Activated gamma-delta T cell treated with Interleukin-2 at 50 U/mL for 16 hours (primary cell): ENCODE data around the gene ALKBH3.

Experiments used
- DNase-seq: peaks from one replicate; pipeline ENCODE4 v3.0.0-alpha.2; 2020

ALKBH3 gene

GRCh38 chr11:43923406-43924111 lies 42.9 kb downstream of the ALKBH3 start:
- no peak for DNase-seq

DNA sequence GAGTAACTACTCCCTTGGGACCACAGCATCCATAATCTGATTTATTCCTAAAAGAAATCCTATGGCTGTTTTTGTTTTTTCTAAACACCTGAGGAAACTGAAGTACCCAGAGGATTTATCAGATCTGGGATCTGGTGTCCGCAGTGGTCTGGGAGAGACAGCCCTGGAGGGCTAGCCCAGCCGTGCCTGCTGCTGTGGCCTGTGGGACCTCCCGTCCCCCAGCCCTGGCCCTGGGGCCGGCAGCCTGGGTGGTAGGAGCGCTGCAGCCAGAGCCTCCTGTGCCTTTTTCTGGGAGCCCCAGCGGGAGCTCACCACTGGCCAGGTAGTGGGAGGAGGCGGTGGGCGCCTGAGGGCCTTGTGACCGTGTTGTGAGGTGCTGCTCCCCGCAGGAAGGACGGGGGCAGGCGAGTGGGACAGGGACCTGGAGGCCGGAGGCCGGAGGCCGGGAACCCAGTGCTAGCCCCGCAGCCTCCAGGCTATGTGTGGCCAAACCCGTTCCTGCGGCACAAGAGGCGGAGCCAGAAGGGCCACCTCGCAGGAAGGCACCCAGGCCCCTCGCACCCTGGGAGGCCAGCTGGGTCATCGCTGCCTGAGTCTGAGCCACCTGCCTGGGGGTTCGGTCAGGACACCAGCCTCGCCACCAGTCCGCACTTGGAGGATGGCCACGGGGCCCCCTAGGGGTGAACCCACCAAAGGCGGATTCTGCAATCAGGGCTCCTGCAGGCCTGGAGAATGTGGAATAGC lies 43.7 kb downstream of the ALKBH3 start:
- DNase-seq: no peak

- DNase-seq: no peak
These were observed 44.7 kb downstream of the ALKBH3 start for GRCh38 chr11:43925063-43925931.

DNA sequence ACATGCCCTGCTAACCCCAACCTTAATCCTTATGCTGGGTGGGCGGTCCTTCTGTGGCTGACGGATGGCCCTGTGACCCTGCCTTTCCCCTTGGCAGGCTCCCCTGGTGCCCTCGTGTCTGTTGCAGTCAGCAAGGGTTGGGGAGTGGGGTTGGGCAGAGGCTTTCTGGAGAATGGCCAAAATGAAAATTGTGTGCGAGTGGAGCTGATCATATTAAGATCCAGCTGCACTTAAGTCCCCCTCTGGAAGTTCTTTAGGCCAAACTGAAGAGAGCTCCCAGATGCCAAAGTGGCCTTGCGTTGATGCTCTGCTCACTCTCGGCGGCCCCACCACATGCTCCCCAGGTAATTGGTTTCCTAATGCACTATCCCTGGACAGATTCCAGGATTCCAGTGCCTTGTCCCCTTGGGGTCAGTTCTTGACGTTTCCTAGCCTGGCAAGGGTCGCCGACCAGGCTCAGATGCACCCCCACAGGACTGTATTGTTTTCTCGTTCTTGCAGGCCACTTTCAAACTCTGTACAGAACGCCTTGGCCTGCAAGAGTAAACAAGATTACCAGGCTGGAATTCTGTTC lies 45.4 kb downstream of the ALKBH3 start:
- DNase-seq: no peak

DNA sequence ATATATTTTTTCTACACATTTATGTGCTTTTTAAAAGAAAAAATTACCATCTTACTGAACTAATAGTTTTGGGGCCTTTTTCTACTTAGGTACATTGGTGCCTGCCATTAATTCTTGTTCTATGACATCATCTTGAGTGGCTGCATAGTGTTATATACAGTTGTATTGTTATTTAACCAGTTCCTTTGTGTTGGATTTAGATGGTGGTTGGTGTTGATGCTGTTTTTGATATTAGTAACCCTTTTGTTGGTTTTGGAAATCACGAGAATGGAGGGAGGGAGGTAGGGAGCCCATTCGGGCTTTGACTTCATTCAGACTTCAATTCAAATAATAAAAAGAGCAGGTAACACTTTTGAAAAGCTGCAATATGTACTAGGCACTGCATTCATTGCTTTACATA lies 46.4 kb downstream of the ALKBH3 start:
- no peak for DNase-seq

DNA sequence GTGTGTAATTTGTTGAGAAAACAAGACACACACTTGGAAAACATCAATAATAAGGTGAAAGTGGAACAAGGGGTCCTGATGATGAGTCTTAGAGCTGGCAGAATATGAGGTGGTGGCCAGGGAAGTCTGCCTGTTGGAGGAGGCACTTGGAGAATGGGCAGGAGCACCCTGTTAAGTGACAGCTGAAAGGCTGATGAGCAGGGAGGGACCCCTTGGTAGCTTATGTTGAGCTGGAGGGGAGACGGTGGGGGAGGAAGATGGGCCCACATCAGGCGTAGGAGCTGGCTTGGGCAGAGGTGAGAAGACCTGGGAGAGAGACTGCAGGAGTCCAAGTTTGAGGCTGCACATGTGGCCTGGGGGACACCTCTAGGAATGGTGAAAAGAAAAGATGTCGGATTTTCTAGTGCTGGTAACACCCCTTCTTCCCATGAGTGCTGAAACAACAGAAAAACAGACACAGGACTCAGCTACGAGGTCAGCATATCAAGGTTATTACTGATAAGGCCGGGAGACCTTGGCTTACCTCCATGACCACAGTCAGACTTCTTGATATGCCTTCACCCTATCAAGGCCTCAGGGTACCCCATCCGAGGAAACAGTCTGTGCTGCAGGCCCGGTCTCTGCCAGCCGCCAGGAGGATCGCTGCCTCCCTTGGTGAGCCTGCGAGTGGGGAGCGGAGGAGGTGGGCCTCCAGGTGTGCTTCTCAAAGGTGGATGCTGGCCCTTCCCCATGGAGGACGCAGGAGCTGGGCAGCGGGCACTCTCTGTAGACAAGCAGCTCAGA lies 47.5 kb downstream of the ALKBH3 start:
- DNase-seq: no peak

DNA sequence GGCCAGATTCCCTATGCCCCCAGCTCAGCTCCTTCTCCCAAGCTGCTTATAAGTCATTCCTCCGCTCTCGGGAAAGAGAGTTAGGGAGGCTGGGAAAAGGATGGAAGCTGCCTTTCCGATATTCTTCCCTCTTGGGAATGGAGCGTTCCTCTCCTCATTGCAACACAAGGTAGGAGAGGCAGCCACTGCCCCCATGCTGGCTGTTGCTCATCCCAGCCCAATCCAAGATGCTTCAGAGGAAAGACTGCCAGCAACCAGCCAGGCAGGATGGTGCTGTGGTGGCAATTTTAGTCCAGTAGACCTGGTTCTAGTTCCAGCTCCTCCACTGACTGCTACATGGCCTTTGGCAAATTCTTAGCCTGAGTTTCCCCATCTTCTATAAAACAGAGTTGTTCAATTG lies 48.1 kb downstream of the ALKBH3 start:
- DNase-seq: no peak

DNA sequence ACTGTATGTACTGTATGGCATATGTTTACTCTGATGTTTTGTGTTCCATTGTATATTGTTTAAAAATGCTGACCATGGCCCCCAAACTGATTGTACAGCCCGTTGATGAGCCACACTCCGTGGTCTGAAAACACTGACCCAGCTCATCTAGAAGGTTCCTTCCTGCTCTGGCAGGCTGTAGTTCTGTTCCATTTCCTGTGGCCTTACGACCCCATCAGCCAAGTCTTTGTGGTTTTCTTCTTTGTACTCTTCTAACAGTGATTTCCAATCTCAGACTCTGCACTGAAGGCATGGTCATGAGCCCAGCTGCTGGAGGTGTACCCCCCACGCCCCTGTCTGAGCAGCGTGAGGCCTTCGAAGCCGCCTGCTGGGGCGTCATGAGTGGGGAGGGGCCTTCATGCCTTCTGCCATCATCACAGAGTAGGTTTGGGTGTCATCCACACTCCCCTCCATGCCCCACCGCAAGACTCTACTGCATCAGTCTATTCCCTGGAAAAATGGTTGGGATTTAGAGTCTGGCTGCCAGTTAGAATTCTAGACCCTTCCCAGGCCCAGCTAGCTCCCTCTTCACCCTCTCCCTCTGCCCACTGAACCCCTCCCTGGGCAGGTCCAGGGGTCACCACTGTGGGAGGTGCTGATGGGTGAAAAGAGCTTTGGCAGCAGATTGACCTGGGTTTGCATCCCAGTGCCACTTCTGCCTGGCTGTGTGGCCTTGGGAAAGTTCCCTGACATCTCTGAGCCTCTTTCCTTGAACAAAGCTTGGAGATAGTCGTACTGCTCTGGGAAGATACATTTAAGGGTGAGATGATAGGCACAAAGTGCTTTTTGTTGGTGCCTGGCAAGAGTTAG lies 50.5 kb downstream of the ALKBH3 start:
- DNase-seq: no peak

DNA sequence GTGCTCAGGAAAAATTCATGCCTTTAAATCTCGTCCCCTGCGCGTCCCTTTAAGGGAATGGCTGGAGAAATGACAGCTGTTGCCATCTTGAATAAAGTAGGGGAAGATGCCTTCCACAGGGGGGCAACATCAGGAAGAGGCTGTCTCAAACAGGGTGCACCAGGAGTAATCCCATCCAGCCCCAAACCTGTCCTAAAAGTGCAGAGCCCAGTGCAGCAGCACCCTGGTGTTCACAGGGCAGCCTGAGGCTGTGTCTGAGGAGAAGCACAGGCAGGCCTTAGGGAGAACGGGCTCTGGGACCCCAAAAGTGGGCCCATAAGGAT lies 51.0 kb downstream of the ALKBH3 start:
- no peak for DNase-seq

DNA sequence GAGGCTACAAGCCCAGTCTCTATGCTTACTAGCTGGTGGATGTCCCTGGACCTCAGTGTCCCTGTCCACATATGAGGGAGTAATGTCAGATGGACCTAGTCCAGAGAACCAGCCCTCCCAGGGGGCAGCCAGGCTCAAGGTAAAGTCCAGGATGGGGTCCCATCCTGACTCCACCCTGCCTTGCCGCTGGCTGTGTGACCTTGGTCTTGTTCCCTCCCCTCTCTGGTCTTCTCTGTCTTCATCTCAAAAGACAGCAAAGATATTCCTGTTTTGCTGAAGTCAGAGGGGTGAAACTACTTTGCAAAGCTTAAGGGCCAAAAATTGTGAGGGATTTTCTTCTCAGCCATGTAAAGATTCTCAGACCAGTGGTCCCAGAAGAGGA lies 52.6 kb downstream of the ALKBH3 start:
- DNase-seq: no peak

- DNase-seq: no peak
These were observed 53.2 kb downstream of the ALKBH3 start for GRCh38 chr11:43933608-43934551.

- DNase-seq: no peak
These were observed 54.2 kb downstream of the ALKBH3 start for GRCh38 chr11:43934601-43935423.

- DNase-seq: no peak
These were observed 54.9 kb downstream of the ALKBH3 start for GRCh38 chr11:43935424-43935979.

DNA sequence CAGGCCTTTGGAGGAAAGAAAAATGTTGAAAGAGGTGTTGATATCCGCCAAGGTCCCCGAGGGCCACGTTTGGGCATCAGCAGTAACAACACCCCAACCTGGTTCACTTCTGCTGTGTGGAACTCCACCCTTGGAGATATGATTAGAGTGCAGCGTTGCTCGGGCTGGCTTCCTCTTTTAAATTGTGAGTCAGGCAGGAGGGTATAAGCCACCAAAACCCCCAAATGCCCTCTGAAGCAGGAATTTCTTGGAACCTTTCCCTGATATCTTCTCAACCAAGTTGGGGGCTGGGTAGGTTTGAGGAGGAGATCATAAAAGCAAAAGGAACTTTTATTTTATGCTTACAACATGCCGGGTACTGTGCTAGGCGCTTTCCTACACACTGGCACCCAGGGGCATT lies 55.4 kb downstream of the ALKBH3 start:
- no peak for DNase-seq

DNA sequence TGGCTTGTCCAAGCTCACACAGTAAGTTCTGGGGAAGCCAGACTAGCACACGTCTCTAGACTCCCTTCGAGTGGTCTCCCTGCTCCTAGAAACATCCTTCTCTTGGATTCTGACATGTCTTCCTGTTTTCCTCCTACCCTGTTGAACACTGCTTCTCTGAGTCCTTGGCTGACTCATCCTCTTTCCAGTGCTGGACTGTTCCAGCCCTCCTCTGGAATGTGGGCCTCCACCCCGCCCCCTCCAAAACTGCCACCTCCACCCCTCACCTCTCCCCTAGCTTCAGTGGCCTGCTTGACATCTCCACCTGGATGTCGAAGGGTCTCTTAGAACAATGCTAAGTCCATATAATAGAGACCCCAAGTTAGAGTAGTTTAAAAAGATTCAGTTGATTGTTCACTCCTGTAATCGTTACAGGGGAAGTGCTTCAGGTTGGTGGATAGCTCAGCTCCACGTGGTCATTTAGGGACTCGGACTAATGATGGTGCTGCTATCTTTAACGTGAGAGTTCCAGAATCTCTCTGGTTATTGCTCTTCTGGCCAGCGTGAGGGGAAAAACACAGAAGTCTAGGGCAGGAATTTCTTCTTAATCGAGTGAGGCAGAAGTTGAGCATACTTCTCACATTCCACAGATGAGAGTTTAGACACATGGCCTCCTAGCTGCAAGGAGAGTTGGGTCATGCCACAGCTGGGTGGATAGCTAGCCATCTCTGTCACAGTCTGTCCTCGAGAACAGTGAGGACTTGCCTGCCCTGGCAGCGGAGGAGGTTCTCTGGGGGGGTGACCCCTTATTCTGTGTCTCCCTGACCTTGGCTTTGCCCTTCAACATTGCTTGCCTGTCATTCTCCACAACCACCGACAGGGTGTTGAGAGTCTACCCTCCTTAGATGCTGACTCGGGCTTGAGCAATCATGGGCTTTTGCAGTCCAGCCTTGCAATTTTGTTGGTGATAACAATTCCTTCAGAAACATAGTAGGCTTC lies 57.1 kb downstream of the ALKBH3 start:
- no peak for DNase-seq

DNA sequence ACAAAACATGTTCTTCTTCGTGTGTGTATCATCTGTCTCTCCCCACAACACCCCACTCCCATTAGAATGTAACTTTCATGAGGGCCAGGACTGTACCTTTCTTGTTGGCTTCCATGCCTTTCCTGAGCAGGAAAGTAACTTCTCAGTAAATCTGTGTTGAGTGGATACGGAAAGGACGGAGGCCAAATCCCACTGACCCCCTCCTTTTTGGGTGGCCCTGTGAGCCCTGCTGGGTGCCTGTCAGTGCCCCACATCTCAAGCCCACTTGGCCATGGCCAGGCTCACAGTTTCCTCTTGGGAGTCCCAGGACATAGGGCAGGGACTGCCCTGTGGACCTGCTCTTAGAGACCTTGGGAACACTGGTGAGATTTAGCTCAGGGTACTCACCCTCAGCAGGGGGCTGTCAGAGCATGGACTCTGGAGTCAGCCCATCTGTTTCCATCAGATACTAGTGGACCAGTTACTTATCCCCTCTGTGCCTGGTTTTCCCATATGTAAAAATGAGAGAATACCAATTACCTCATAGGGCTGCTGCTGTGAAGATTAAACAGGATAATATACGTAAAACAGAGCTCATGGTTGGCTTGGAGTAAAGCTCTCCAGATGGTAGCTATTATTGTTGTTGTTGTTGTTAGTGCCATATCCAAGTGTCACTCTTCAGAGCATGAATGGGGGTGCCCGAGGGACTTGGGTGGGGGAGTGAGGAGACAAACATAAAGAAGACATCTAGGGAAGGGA lies 60.8 kb downstream of the ALKBH3 start:
- DNase-seq: no peak

DNA sequence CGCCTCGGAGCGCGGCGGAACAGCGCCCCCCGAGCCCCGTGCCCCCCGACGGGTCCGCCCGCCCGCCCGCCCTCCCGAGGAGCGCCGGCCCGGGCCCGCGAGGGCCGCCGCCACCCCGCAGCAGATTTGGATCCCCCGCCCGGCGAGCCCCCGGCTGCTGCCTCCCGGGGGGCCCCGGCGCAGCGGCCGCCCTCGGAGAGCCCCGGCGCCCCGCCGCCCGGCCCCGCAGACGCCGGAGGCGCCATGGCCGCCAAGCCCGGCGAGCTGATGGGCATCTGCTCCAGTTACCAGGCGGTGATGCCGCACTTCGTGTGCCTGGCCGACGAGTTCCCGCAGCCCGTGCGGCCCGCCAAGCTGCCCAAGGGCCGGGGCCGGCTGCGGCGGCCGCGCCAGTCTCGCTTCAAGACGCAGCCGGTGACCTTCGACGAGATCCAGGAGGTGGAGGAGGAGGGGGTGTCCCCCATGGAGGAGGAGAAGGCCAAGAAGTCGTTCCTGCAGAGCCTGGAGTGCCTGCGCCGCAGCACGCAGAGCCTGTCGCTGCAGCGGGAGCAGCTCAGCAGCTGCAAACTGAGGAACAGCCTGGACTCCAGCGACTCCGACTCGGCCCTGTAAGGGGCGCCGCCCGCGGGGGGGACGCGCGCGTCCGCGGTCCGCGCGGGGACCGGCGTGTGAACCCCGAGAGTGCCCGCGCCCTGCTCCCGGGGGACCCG lies 62.2 kb downstream of the ALKBH3 start:
- no peak for DNase-seq
